HEK293 (cell line): ENCODE data around the gene PLBD1.

Experiments used
- CTCF ChIA-PET: fragments of 350-600 bp; formaldehyde crosslinking; extraction: SDS; loops from one replicate; lab custom pipeline; 2021; ENCODE audit warnings: antibody characterized with exemption; lab: Yijun Ruan, JAX
- POLR2A ChIA-PET: fragments of 300-600 bp; formaldehyde crosslinking; extraction: SDS; loops from one replicate; lab custom pipeline; 2020; ENCODE audit warnings: antibody characterized with exemption, inconsistent platforms; lab: Yijun Ruan, JAX
- H3K27ac ChIP-seq: fragments of 200-500 bp; sonication (Bioruptor generic); 2 replicates; pipeline ENCODE4 v1.5.1; 2014; ENCODE audit warnings: low read depth, low read length, control low read depth, inconsistent platforms; ENCODE audit errors: extremely low read depth
- H3K36me3 ChIP-seq, 2 experiments: fragments of 200-500 bp in 1 of 2; sonication (Bioruptor generic) in 1 of 2; 1 replicate in 1 of 2; 2 replicates in 1 of 2; pipeline ENCODE4 v1.5.1; 2014 to 2017; ENCODE audit warnings: inconsistent platforms in 2 of 2, low read length in 2 of 2; ENCODE audit not compliant: control insufficient read depth in 2 of 2, insufficient read depth in 1 of 2
- H3K4me1 ChIP-seq: fragments of 200-500 bp; sonication (Bioruptor generic); 2 replicates; pipeline ENCODE4 v1.5.1; 2014; ENCODE audit warnings: mild to moderate bottlenecking, low read length, inconsistent platforms; ENCODE audit not compliant: control insufficient read depth, insufficient read depth
- H3K4me3 ChIP-seq: 2 replicates; pipeline ENCODE4 v1.5.1; 2011; ENCODE audit warnings: low read depth, mild to moderate bottlenecking, control low read depth, low read length, moderate library complexity
- H3K9me3 ChIP-seq: fragments of 200-500 bp; sonication (Bioruptor generic); 2 replicates; pipeline ENCODE4 v1.5.1; 2014; ENCODE audit warnings: low read depth, low read length, inconsistent platforms; ENCODE audit not compliant: control insufficient read depth, insufficient read depth
- MYNN ChIP-seq: fragments of 450-650 bp; formaldehyde crosslinking; IDR thresholded peaks from 2 replicates; pipeline ENCODE4 v1.5.1; 2016; ENCODE audit warnings: missing biosample characterization, missing genetic modification characterization, borderline replicate concordance
- PBX3 ChIP-seq: sonication (generic); formaldehyde crosslinking; IDR thresholded peaks from 2 replicates; pipeline ENCODE4 v1.8.1; 2022; ENCODE audit warnings: mild to moderate bottlenecking, moderate library complexity, missing genetic modification reagents
- PRDM2 ChIP-seq: fragments of 450-650 bp; formaldehyde crosslinking; IDR thresholded peaks from 2 replicates; pipeline ENCODE4 v1.5.1; 2016; ENCODE audit warnings: missing biosample characterization, missing genetic modification characterization, borderline replicate concordance
- ZBTB21 ChIP-seq: fragments of 450-650 bp; formaldehyde crosslinking; IDR thresholded peaks from 2 replicates; pipeline ENCODE4 v1.5.1; 2017; ENCODE audit warnings: missing biosample characterization, missing genetic modification characterization
- ZIC2 ChIP-seq: fragments of 450-650 bp; formaldehyde crosslinking; IDR thresholded peaks from 2 replicates; pipeline ENCODE4 v1.5.1; 2016; ENCODE audit warnings: missing biosample characterization, missing genetic modification characterization
- ZNF324 ChIP-seq: fragments of 450-650 bp; formaldehyde crosslinking; IDR thresholded peaks from 2 replicates; pipeline ENCODE4 v1.5.1; 2016; ENCODE audit warnings: missing biosample characterization, missing genetic modification characterization
- ZNF416 ChIP-seq: fragments of 450-650 bp; formaldehyde crosslinking; IDR thresholded peaks from 2 replicates; pipeline ENCODE4 v1.5.1; 2016; ENCODE audit warnings: missing biosample characterization, missing genetic modification characterization
- ZNF473 ChIP-seq: fragments of 450-650 bp; formaldehyde crosslinking; IDR thresholded peaks from 2 replicates; pipeline ENCODE4 v1.5.1; 2017; ENCODE audit warnings: missing biosample characterization, missing genetic modification characterization
- ZNF501 ChIP-seq: fragments of 450-650 bp; formaldehyde crosslinking; IDR thresholded peaks from 2 replicates; pipeline ENCODE4 v1.5.1; 2016; ENCODE audit warnings: missing biosample characterization, missing genetic modification characterization
- ZNF514 ChIP-seq: fragments of 450-650 bp; formaldehyde crosslinking; IDR thresholded peaks from 2 replicates; pipeline ENCODE4 v1.5.1; 2016; ENCODE audit warnings: missing biosample characterization, missing genetic modification characterization
- ZNF529 ChIP-seq: fragments of 450-650 bp; formaldehyde crosslinking; IDR thresholded peaks from 2 replicates; pipeline ENCODE4 v1.5.1; 2017; ENCODE audit warnings: missing genetic modification characterization, missing biosample characterization; ENCODE audit not compliant: insufficient replicate concordance
- ZNF544 ChIP-seq: fragments of 450-650 bp; formaldehyde crosslinking; IDR thresholded peaks from 2 replicates; pipeline ENCODE4 v1.5.0; 2017; ENCODE audit warnings: missing biosample characterization, missing genetic modification characterization
- ZNF560 ChIP-seq: fragments of 450-650 bp; formaldehyde crosslinking; IDR thresholded peaks from 2 replicates; pipeline ENCODE4 v1.5.1; 2017; ENCODE audit warnings: missing biosample characterization, missing genetic modification characterization, borderline replicate concordance
- ZNF623 ChIP-seq: fragments of 450-650 bp; formaldehyde crosslinking; IDR thresholded peaks from 2 replicates; pipeline ENCODE4 v1.5.1; 2016; ENCODE audit warnings: missing biosample characterization, missing genetic modification characterization
- ZNF626 ChIP-seq: fragments of 450-650 bp; sonication (Bioruptor Pico); formaldehyde crosslinking; IDR thresholded peaks from 2 replicates; pipeline ENCODE4 v1.5.1; 2018; ENCODE audit warnings: missing biosample characterization, missing genetic modification characterization, inconsistent platforms
- TF ChIP-seq, protein P1 (sequence below): fragments of 450-650 bp; formaldehyde crosslinking; IDR thresholded peaks from 2 replicates; pipeline ENCODE4 v1.5.1; 2016; ENCODE audit warnings: missing biosample characterization, missing genetic modification characterization
- TF ChIP-seq, protein P2 (sequence below): fragments of 450-650 bp; formaldehyde crosslinking; IDR thresholded peaks from 2 replicates; pipeline ENCODE4 v1.5.1; 2016; ENCODE audit warnings: missing biosample characterization, missing genetic modification characterization
- TF ChIP-seq, protein P3 (sequence below): fragments of 450-650 bp; formaldehyde crosslinking; IDR thresholded peaks from 2 replicates; pipeline ENCODE4 v1.5.1; 2016; ENCODE audit warnings: missing biosample characterization, missing genetic modification characterization, low read depth
- TF ChIP-seq, protein P4 (sequence below): fragments of 450-650 bp; formaldehyde crosslinking; IDR thresholded peaks from 2 replicates; pipeline ENCODE4 v1.5.1; 2016; ENCODE audit warnings: missing biosample characterization, missing genetic modification characterization

Gene PLBD1

GRCh38 chr12:14589169-14590004 lies 21.7 kb upstream of the PLBD1 start (continued):
- TF ChIP-seq, protein P1, sequence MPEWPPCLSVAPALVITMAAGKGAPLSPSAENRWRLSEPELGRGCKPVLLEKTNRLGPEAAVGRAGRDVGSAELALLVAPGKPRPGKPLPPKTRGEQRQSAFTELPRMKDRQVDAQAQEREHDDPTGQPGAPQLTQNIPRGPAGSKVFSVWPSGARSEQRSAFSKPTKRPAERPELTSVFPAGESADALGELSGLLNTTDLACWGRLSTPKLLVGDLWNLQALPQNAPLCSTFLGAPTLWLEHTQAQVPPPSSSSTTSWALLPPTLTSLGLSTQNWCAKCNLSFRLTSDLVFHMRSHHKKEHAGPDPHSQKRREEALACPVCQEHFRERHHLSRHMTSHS (tag by site-specific recombination), result no peak
- no peak for TF ChIP-seq ZNF544 (tag by site-specific recombination)
- TF ChIP-seq ZIC2 (tag by site-specific recombination), result no peak
- TF ChIP-seq ZNF560, result no peak
- no peak for TF ChIP-seq ZNF623
- no peak for TF ChIP-seq ZBTB21 (tag by site-specific recombination)
- no peak for TF ChIP-seq MYNN (tag by site-specific recombination)
- no peak for TF ChIP-seq ZNF501
- no peak for TF ChIP-seq ZNF416

GRCh38 chr12:14588571-14588970 lies 20.9 kb upstream of the PLBD1 start:
- no peak overlapping the region for H3K27ac ChIP-seq
- no peaks in the 10 kb centered on the region for H3K4me1 ChIP-seq
- no peaks in the 10 kb centered on the region for H3K9me3 ChIP-seq
- TF ChIP-seq ZNF514 (tag by site-specific recombination), result no peak
- TF ChIP-seq, protein P2, sequence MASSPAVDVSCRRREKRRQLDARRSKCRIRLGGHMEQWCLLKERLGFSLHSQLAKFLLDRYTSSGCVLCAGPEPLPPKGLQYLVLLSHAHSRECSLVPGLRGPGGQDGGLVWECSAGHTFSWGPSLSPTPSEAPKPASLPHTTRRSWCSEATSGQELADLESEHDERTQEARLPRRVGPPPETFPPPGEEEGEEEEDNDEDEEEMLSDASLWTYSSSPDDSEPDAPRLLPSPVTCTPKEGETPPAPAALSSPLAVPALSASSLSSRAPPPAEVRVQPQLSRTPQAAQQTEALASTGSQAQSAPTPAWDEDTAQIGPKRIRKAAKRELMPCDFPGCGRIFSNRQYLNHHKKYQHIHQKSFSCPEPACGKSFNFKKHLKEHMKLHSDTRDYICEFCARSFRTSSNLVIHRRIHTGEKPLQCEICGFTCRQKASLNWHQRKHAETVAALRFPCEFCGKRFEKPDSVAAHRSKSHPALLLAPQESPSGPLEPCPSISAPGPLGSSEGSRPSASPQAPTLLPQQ (tag by site-specific recombination), result no peak
- TF ChIP-seq, protein P3, sequence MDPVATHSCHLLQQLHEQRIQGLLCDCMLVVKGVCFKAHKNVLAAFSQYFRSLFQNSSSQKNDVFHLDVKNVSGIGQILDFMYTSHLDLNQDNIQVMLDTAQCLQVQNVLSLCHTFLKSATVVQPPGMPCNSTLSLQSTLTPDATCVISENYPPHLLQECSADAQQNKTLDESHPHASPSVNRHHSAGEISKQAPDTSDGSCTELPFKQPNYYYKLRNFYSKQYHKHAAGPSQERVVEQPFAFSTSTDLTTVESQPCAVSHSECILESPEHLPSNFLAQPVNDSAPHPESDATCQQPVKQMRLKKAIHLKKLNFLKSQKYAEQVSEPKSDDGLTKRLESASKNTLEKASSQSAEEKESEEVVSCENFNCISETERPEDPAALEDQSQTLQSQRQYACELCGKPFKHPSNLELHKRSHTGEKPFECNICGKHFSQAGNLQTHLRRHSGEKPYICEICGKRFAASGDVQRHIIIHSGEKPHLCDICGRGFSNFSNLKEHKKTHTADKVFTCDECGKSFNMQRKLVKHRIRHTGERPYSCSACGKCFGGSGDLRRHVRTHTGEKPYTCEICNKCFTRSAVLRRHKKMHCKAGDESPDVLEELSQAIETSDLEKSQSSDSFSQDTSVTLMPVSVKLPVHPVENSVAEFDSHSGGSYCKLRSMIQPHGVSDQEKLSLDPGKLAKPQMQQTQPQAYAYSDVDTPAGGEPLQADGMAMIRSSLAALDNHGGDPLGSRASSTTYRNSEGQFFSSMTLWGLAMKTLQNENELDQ, result no peak
- H3K36me3 ChIP-seq, result no peaks in the 10 kb centered on the region
- H3K4me3 ChIP-seq, result no peak overlapping the region
- CTCF ChIA-PET, result interaction anchor here (0.9 kb wide), 1 partner anchor 41 kb away, joined by 3 read pairs; no protein-coding TSS in a partner anchor
- POLR2A ChIA-PET, result no interaction called here

- no peak overlapping the region for H3K27ac ChIP-seq
- TF ChIP-seq ZNF473 (tag by site-specific recombination), result no peak
- TF ChIP-seq, protein P4, sequence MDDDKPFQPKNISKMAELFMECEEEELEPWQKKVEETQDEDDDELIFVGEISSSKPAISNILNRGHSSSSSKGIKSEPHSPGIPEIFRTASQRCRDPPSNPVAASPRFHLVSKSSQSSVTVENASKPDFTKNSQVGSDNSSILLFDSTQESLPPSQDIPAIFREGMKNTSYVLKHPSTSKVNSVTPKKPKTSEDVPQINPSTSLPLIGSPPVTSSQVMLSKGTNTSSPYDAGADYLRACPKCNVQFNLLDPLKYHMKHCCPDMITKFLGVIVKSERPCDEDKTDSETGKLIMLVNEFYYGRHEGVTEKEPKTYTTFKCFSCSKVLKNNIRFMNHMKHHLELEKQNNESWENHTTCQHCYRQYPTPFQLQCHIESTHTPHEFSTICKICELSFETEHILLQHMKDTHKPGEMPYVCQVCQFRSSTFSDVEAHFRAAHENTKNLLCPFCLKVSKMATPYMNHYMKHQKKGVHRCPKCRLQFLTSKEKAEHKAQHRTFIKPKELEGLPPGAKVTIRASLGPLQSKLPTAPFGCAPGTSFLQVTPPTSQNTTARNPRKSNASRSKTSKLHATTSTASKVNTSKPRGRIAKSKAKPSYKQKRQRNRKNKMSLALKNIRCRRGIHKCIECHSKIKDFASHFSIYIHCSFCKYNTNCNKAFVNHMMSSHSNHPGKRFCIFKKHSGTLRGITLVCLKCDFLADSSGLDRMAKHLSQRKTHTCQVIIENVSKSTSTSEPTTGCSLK (tag by site-specific recombination), result no peak
- no peak for TF ChIP-seq ZNF324 (tag by site-specific recombination)
- no peak for TF ChIP-seq ZNF626
- TF ChIP-seq PBX3, result no peak
- no peak for TF ChIP-seq PRDM2 (tag by site-specific recombination)
- TF ChIP-seq ZNF529 (tag by site-specific recombination), result no peak
Measured at GRCh38 chr12:14578646-14579045, 11.0 kb upstream of the PLBD1 start.

More at GRCh38 chr12:14578646-14579045, 11.0 kb upstream of the PLBD1 start:
- no peaks in the 10 kb centered on the region for H3K4me1 ChIP-seq
- no peak overlapping the region for H3K4me3 ChIP-seq
- H3K36me3 ChIP-seq, result no peaks in the 10 kb centered on the region
- no peaks in the 10 kb centered on the region for H3K9me3 ChIP-seq
- POLR2A ChIA-PET, result no interaction called here
- CTCF ChIA-PET, result no interaction called here
